WTC11 (cell line): Measurements from ENCODE around the gene SLC39A13.

ENCODE experiments used
- ARID4B ChIP-seq: sonication (generic); formaldehyde crosslinking; IDR thresholded peaks from 2 replicates; pipeline ENCODE4 v1.8.0; 2023; ENCODE audit warnings: missing genetic modification reagents, mild to moderate bottlenecking, borderline replicate concordance
- ATF1 ChIP-seq: sonication (generic); formaldehyde crosslinking; IDR thresholded peaks from 2 replicates; pipeline ENCODE4 v1.8.1; 2023; ENCODE audit warnings: mild to moderate bottlenecking, moderate library complexity, missing genetic modification reagents
- CREB1 ChIP-seq: sonication (generic); formaldehyde crosslinking; IDR thresholded peaks from 2 replicates; pipeline ENCODE4 v1.8.0; 2023; ENCODE audit warnings: mild to moderate bottlenecking, missing genetic modification reagents
- CTCF ChIP-seq: fragments of 200-600 bp; IDR thresholded peaks from 2 replicates; pipeline ENCODE4 v1.8.0; 2022; ENCODE audit warnings: antibody characterized with exemption
- KAT7 ChIP-seq: sonication (generic); formaldehyde crosslinking; IDR thresholded peaks from 2 replicates; pipeline ENCODE4 v1.8.1; 2023; ENCODE audit warnings: missing genetic modification reagents, mild to moderate bottlenecking, borderline replicate concordance
- NFE2L1 ChIP-seq: sonication (generic); formaldehyde crosslinking; IDR thresholded peaks from 2 replicates; pipeline ENCODE4 v1.8.1; 2023; ENCODE audit warnings: missing genetic modification reagents
- NR3C1 ChIP-seq: sonication (generic); formaldehyde crosslinking; conservative IDR thresholded peaks from 2 replicates; pipeline ENCODE4 v1.8.1; 2023; ENCODE audit warnings: low read depth, mild to moderate bottlenecking, missing genetic modification reagents
- SP1 ChIP-seq: sonication (generic); formaldehyde crosslinking; conservative IDR thresholded peaks from 2 replicates; pipeline ENCODE4 v1.8.1; 2022; ENCODE audit warnings: missing genetic modification reagents
- USF2 ChIP-seq: sonication (generic); formaldehyde crosslinking; IDR thresholded peaks from 2 replicates; pipeline ENCODE4 v1.8.1; 2023; ENCODE audit warnings: mild to moderate bottlenecking, missing genetic modification reagents, moderate library complexity
- ZNF121 ChIP-seq: sonication (generic); formaldehyde crosslinking; IDR thresholded peaks from 2 replicates; pipeline ENCODE4 v1.8.0; 2023; ENCODE audit warnings: missing genetic modification reagents
- ZNF232 ChIP-seq: sonication (generic); formaldehyde crosslinking; IDR thresholded peaks from 2 replicates; pipeline ENCODE4 v1.8.0; 2022; ENCODE audit warnings: mild to moderate bottlenecking, missing genetic modification reagents

GRCh38 chr11:47376107-47376524 lies 32.3 kb upstream of the SLC39A13 start:
- TF ChIP-seq CTCF (no peak), NR3C1 (CRISPR knock-in tag) (no peak), CREB1 (CRISPR knock-in tag) (no peak), ZNF232 (no peak), KAT7 (no peak), SP1 (CRISPR knock-in tag) (no peak), ZNF121 (CRISPR knock-in tag) (no peak), USF2 (CRISPR knock-in tag) (no peak), ATF1 (CRISPR knock-in tag) (no peak), NFE2L1 (CRISPR knock-in tag) (no peak), ARID4B (CRISPR knock-in tag) (no peak)
